Myocyte (in vitro differentiated cells): ENCODE measurements around the gene IL25. TPM values are rescaled to one million over a fixed set of nuclear protein-coding genes. Genes with fewer than 3 reads are reported as not detected.
"Not testable (repeated sequence)": the region's sequence is repeated elsewhere in the genome, so short reads cannot be mapped to it uniquely, and the experiment has no call there.

Source experiments
- DNase-seq: peaks from one replicate; pipeline ENCODE4 v3.0.0-alpha.2; 2012; ENCODE audit warnings: low read depth
- total RNA-seq: library from RNA; depleted of rRNA; stranded (reverse); fragments of >200 nt; gene quantifications from 2 replicates; pipeline ENCODE4 v1.2.3, GENCODE V29; 2014

IL25 gene
- total RNA-seq, 1 donor from 2014 or later = not detected

DNA sequence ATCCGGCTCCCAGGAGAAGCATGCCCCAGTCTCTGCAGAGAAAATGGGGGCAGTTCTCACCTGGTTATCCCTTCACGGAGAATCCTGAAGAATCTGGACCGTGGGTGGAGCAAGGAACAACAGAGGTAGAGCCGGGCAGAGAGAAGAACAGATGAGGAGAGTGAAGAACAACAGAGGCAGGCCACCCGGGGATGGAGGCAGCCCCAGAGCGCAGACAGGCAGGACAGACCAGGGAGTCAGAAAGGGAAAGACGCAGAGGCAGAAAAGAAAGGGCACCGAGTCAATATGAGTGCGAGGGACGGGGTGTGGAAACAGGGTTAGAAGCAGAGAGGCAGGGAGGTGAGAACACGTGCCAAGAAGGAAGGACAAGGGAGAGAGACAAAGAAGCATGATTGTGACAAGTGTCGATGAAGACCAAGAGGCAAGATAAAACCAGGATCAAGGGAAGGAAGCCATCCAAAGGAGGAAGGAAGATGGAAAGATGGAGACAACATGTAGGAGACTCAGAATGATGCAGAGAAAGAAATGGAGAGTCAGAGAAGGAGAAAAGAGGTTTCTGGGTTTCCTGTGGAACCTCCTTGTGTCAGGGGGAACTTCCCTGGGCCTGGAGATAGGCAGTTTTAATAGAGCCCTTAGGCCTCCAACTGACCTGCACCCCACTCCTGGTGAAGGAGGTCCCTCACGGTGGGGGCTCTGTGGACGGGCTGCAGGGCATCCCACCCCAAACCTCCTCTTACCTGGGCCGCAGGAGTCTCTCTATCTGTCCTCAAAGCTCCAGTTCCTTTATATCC lies 35.1 kb downstream of the IL25 start, which contains the start of gene MYH6:
TSS of gene MYH6 (minus strand) at position 758 of the 791 bp plus-strand sequence. CDS start 1,050 bp downstream, outside the sequence.
- no peak for DNase-seq

DNA sequence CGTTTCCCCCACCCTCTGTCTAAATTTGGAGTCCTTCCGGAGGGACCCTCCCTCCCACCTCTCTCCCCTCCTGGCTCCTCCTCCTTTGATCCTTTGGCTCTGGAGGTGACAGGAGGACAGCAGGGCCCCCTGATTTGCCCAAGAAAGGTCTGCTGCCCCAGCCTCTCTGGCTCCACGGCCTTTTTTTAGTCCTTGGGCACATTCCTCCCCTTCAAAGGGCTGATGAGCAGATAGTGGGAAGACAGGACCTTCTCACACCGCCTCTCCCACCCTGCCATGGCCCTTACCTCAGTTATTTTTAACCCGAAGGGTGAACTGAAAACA lies 35.7 kb downstream of the IL25 start:
- no peak for DNase-seq

DNA sequence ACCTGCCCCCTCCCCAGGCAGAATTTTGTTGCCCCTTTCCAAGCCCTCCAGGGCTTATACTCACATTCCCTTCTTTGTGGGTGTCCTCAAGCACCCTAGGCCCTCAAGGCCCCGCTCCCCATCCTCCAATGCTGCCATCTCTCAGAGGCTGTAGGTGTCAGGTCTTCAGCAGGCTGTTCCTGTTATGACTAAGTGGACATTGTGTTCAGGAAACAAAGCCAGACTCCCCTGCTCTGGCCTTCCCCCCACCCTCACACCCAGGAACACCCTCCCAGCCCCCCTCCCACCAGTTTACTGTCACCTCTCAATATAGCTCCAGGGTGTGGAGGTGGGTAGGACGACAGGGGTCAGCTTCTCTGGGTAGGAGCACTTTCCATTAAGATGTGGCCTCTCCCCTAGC lies 36.9 kb downstream of the IL25 start:
- DNase-seq = no peak

DNA sequence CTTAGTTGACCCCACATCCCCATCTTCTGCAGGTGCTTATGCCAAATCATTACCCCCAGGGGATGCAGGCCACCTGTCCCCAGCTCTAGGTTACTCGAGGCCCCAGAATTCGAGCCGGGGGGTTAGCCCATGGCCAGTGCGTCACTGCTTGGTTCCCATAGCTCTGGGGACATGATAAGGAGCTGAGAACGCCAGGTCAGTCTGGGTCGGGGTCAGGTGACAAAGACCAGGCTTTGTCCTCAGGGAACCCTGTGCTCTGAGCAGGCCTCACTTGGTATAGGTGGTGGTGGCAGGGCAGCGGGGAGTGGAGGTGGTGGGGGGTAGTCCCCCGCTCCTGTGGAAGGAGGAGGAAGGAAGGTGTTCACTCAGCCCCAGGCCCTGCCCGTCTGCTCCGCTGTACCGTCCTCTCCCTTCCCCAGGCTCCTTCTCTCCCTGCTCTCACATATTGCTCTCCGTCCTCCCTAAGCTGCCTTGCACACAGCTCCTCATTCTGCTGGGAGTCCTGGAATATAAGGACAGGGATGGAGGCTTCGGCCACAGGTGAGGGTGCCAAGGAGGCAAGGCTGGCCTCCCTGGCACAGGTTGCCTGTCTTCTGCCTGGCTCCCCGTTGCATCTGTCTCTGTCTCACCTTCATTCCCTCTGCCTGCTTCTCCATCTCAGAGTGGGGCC lies 37.5 kb downstream of the IL25 start:
- no peak for DNase-seq

DNA sequence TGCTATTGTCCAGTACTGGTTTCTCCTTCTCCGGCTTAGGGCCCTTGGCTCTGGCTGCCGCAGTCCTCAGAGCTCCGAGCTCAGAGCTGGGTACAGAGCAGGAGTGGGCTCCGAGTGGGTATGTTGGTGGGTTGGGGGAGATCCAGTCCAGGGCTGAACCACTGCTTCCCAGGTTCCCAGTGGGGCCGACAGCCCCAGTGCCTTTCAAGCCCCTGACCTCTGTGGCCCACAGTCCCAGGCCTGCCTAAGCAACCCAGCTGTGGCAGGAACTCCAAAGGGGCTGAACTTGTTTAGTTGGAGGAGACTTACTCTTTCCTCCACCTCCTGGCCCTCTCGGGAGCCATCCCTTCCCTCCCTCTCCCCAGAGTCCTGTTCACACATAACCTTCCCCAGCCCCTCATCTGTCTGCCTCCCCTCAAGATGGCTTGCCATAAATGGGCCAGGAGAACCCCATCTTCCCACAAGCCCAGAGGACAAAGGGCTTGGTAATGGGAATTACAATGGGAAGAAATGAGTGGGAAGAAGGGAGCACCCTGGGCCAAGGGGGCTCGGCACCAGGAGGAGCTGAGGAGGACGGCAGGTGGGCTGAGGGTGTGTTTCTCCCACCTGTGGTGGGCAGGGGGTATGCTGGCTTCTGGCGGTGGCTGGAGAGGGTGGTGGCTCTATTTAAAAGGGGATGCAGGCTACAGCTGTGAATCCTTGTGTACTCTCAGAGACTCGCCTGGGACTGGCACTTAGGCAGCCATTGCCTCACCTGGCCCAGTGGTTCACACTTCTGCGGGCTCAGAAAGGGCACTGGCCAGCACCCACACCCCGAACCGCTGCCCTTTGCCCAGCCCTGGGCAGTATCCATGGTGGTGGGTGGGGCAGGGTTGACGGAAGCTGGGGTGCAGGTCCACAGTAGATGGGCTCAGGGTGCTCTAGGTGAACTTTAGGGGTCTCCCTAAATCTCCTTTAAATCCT lies 39.2 kb downstream of the IL25 start:
- DNase-seq = no peak

DNA sequence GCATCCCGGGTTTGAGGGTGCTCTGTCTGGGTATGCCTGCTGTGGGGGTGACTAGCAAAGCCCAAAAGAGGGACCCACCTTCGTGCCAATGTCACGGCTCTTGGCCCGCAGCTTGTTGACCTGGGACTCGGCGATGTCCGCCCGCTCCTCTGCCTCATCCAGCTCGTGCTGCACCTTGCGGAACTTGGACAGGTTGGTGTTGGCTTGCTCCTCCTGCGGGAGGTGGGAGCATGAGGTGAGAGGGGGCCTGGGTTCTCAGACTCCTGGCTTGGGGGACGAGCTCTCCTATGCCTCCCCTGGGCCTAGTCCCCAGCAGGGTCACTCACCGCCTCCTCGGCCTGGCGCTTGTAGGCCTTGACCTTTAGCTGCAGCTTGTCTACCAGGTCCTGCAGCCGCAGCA lies 41.1 kb downstream of the IL25 start:
- no peak for DNase-seq

DNA sequence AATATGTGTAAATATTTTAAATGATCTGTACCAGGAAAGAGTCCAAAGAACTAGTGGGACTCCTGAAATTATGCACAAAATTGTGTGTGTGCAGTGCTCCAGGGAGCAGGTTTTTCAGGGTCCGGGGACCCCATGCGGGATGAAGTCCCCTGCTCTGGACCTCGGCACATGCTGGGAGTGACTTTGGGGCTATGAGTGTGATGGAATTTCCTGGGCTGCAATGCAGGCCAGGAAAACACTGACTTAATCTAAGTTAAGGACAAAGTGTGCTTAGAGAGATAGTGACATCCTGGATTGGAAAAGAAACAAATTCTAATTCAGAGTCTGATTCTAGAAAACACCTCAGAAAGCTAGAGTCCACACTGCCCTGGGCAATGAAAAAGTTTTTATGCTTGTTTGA lies 41.6 kb downstream of the IL25 start:
- DNase-seq = no peak

DNA sequence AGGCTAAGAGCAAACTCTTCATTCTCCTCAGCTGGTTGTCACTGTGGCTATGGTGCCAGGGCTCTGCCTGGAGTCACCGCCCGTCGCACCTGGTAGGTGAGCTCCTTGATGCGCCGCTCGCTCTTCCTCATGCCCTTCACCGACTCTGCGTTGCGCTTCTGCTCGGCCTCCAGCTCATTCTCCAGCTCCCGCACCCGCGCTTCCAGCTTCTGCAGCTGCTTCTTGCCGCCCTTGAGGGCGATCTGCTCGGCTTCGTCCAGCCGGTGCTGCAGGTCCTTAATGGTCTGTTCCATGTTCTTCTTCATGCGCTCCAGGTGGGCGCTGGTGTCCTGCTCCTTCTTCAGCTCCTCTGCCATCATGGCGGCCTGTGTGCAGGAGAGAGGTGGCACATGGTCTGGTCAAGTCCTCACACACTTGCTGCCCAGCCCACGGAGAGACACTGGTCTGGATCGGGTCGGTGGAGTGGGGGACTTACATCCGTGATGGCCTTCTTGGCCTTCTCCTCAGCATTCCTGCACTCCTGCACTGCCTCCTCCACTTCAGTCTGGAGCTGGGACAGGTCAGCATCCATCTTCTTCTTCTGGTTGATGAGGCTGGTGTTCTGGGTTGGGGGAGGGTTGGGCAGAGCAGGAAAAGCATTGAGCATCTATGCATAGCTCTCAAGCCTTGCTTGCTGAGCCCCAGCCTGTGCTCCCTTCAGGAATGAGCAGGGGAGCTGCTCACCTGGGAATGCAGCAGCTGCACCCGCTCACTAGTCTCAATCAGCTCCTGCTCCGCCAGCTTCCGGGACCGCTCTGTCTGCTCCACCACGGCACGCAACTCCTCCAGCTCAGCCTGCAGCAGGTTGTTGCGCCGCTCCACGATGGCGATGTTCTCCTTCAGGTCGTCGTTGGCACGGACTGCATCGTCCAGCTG lies 42.6 kb downstream of the IL25 start:
- DNase-seq = no peak

DNA sequence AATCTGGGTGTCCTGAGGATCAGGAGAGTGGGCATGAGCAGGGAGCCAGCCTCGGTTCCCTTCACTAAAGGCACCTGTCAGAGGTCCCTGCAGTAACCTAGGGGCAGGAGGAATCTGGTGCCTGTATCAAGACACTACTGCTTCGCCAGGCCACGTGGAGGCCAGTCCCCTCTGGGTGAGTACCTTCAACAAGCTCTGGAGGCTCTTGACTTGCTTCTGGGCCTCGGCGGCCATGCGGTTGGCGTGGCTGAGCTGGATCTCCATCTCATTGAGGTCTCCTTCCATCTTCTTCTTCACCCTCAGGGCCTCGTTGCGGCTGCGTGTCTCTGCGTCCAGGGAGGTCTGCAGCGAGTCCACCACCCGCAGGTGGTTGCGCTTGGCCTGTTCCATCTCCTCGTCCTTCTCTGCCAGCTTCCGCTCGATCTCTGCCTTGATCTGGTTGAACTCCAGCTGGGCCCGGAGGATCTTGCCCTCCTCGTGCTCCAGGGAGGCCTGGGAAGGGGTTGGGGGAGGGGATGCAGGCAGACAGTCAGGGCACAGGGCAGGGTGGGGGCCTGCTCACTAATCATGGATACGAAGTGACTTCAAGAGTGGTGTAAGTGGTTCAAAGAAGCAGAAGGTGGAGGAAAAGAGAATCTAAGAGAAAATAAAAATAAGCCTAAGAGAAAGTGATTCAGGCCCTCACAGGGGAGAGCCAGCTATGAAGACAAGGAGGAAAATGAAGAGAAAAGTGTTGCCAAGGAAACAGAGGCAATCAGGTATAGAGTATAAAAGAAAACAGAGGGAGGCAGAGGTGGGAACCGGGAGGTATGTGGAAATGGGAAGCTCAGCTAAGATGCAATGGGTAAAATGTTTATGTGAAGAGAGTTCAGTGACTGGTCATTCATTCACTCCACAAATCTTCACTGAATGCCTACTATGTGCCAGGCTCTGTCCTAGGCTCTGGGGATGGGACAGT lies 43.5 kb downstream of the IL25 start:
- DNase-seq = no peak

DNA sequence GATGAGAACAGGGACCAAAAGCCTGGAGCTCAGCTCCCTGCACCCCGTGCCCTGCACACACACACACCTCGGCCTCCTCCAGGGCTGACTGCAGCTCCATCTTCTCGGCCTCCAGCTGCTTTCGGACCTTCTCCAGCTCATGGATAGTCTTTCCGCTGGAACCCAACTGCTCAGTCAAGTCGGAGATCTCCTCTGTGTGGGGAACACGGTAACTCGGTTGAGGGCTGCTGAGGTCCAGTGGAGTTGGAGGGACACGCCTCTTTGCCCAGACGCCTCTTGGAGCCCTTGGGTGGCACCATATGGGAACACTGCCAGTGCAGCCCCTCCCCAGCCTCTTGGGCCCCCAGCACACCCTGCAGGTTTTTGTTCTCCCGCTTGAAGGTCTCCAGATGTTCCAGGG lies 44.2 kb downstream of the IL25 start:
- DNase-seq = no peak

DNA sequence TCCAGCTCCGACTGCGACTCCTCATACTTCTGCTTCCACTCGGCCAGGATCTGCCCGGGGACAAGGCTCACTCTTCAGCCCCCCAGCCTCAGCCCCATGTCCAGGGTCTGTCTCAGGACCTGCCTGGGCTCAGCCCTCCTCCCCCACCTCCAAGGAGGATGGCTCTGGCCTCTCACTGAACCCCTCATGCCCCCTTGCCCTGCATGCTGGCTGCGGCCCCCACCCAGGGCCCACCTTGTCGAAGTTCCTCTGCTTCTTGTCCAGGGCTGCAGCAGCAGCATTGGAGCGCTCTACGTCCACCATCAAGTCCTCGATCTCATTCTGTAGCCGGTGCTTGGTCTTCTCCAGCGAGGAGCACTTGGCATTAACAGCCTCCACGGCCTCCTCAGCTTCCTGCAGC lies 44.7 kb downstream of the IL25 start:
- DNase-seq = not testable (repeated sequence)

DNA sequence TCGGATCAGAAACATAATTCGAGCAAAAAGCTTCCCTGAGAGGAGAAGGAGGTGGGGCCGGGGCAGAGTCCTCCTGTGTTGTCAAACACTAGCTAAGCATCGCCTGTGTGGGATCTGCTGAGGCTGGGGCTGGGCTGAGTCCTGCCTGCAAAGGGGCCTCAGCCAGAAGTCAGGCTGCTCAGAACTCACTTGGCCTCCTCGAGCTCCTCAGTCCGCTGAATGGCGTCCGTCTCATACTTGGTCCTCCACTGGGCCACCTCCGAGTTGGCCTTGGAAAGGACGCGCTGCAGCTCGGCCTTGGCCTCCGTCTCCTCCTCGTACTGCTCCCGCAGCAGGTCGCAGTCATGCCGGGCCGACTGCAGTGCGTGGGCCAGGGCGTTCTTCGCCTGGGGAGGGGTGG lies 45.4 kb downstream of the IL25 start:
- DNase-seq = no peak

DNA sequence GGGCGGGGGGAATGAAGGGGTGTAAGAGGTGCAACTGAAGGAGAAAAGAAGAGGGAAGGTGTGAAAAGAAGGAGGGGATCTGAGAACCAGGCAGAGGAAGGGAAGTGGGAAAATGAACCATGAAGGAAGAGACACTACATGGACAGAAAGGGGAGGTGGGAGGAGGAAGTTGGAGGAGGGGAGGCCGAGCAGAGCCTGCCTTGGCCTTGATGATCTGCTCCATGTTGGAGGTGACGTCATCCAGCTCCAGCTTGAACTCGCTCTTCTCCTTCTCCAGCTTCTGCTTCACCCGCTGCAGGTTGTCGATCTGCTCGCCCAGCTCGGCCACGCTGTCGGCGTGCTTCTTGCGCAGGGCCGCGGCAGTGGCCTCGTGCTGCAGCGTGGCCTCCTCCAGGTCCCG lies 47.0 kb downstream of the IL25 start:
- DNase-seq = not testable (repeated sequence)

DNA sequence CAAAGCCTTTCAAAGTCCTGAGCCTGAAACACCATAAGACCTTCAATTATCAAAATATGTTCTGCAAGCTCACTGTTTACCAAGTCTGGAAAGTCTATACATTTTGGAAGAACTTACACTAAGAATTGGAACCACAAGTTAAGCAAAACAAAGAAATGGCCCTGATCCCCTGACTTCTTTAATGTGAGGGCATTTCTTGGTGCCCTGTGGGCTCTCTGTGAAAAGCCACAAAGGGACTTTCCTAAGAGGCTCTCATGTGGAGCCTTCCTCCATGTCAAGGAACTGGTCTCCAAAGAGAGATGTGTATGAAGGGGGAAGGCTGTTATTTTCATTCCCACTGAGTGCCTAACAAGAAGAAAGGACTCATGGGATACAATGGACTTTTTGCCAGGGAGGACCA lies 49.0 kb downstream of the IL25 start:
- DNase-seq = no peak

DNA sequence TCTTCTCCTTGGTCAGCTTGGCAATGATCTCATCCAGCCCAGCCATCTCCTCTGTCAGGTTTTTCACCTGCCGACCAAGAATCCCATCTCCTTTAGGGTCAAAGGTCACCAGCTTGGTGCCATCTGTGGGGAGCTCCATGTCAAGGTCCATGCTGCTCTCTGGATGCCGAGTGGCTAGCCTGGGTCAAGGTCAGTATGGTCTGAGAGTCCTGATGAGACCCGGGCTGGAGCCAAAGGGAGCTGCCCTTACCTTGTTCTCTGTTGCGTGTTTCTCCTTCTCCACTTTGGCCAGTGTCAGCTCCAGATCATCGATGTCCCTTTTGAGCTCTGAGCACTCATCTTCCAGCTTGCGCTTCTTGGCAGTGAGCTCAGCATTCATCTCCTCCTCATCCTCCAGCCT lies 51.0 kb downstream of the IL25 start:
- no peak for DNase-seq

DNA sequence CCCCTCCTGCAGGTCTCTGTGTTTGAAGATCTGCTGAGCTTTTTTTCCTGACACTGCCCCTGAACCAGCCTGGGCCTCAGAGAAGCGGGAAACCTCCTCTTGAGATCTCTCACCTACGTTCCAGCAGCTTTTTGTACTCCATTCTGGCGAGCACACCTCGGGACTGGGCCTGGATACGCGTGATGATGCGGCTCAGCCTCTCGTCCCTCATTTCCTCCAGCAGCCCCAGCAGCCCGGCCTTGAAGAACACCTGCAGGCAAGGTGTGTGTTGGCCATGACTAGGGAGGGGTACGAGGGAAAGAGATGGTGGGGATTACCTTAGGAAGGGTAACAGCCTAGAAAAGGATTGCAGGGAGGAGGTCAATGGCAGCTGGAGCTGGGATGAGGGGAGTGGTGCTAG lies 52.6 kb downstream of the IL25 start:
- DNase-seq = no peak

DNA sequence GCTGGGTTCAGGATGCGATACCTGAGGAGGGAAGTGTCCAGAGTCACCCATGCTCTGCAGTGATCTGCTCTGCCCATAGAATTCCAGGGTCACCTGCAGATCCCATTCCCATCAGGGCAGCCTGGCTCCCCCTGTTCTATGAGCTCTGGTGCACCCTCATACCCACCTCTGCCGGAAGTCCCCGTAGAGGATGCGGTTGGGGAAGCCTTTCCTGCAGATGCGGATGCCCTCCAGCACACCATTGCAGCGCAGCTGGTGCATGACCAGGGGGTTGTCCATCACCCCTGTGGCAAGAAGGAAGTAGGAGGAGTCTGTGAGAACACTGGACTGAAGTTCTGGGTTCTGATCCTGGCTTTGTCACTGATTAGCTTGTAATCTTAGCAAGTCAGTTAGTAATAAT lies 53.2 kb downstream of the IL25 start:
- not testable (repeated sequence) for DNase-seq
